IMR-90 (cell line): ENCODE data around the gene KIAA0319L. TPM values are rescaled to one million over a fixed set of nuclear protein-coding genes. Genes with fewer than 3 reads are reported as not detected.

Source experiments
- ATAC-seq: fragments of 200-7000 bp; cut with Tn5 transposase; 2 replicates; pipeline ENCODE4 v1.9.1; 2020; ENCODE audit warnings: low read depth, mild to moderate bottlenecking, moderate library complexity
- BruUV-seq: library from RNA; stranded (reverse); fragments of 400-500 nt; replicated peaks from 2 replicates; lab custom pipeline; 2021; lab: Mats Ljungman, UMichigan
- CTCF ChIA-PET: fragments of 300-600 bp; formaldehyde crosslinking; extraction: SDS; loops from one replicate; lab custom pipeline; 2021; ENCODE audit warnings: antibody characterized with exemption; lab: Yijun Ruan, JAX
- POLR2A ChIA-PET: fragments of 300-600 bp; sonication (Branson Sonifier 250); formaldehyde crosslinking; loops from one replicate; lab custom pipeline; 2022; ENCODE audit warnings: antibody characterized with exemption; ENCODE audit not compliant: unreplicated experiment; lab: Charles Lee
- DNase-seq: peaks from one replicate; pipeline ENCODE4 v3.0.0; 2013
- H2AFZ ChIP-seq: replicated peaks from 2 replicates; pipeline ENCODE3; 2013; ENCODE audit warnings: low read length, mild to moderate bottlenecking; ENCODE audit not compliant: poor library complexity
- H2AK5ac ChIP-seq: 2 replicates; pipeline ENCODE4 v1.6.1; 2013; ENCODE audit warnings: low read depth, low read length, inconsistent platforms
- H2AK9ac ChIP-seq: replicated peaks from 2 replicates; pipeline ENCODE3; 2013; ENCODE audit warnings: mild to moderate bottlenecking, low read depth, low read length, moderate library complexity; ENCODE audit not compliant: poor library complexity
- H2BK120ac ChIP-seq: 2 replicates; pipeline ENCODE4 v1.6.1; 2013; ENCODE audit warnings: low read depth, low read length, inconsistent platforms
- H2BK15ac ChIP-seq: 3 replicates; pipeline ENCODE4 v1.6.1; 2013; ENCODE audit warnings: low read depth, low read length, inconsistent platforms
- H2BK20ac ChIP-seq: 2 replicates; pipeline ENCODE4 v1.6.1; 2013; ENCODE audit warnings: low read depth, mild to moderate bottlenecking, inconsistent platforms, low read length, moderate library complexity
- H2BK5ac ChIP-seq: 2 replicates; pipeline ENCODE4 v1.6.1; 2013; ENCODE audit warnings: mild to moderate bottlenecking, low read depth, low read length, inconsistent platforms; ENCODE audit not compliant: poor library complexity, severe bottlenecking
- H3K14ac ChIP-seq: replicated peaks from 2 replicates; pipeline ENCODE4 v1.6.1; 2013; ENCODE audit warnings: low read depth, low read length, inconsistent platforms
- H3K18ac ChIP-seq: 2 replicates; pipeline ENCODE4 v1.6.1; 2013; ENCODE audit warnings: low read depth, low read length, control low read depth
- H3K23ac ChIP-seq: 2 replicates; pipeline ENCODE4 v1.6.1; 2013; ENCODE audit warnings: low read depth, low read length, inconsistent platforms
- H3K27ac ChIP-seq: 2 replicates; pipeline ENCODE4 v1.5.1; 2013; ENCODE audit warnings: mild to moderate bottlenecking, control low read depth, low read length; ENCODE audit not compliant: insufficient read depth
- H3K27me3 ChIP-seq: 2 replicates; pipeline ENCODE4 v1.6.1; 2013; ENCODE audit warnings: low read length; ENCODE audit not compliant: control insufficient read depth, insufficient read depth
- H3K36me3 ChIP-seq: 2 replicates; pipeline ENCODE4 v1.6.1; 2013; ENCODE audit warnings: low read length, mixed read lengths; ENCODE audit not compliant: control insufficient read depth, insufficient read depth
- H3K4ac ChIP-seq: 2 replicates; pipeline ENCODE4 v1.6.1; 2013; ENCODE audit warnings: low read depth, low read length, inconsistent platforms
- H3K4me1 ChIP-seq: 2 replicates; pipeline ENCODE4 v1.6.1; 2013; ENCODE audit warnings: low read length, mixed read lengths; ENCODE audit not compliant: control insufficient read depth, insufficient read depth
- H3K4me2 ChIP-seq: 2 replicates; pipeline ENCODE4 v1.6.1; 2013; ENCODE audit warnings: low read depth, mild to moderate bottlenecking, control low read depth, low read length, moderate library complexity
- H3K4me3 ChIP-seq: 2 replicates; pipeline ENCODE4 v1.5.1; 2013; ENCODE audit warnings: low read depth, mild to moderate bottlenecking, control low read depth, low read length, moderate library complexity; ENCODE audit not compliant: insufficient read depth
- H3K56ac ChIP-seq: 2 replicates; pipeline ENCODE4 v1.6.1; 2013; ENCODE audit warnings: low read length, inconsistent platforms; ENCODE audit not compliant: insufficient read depth; ENCODE audit errors: extremely low read depth
- H3K79me1 ChIP-seq, 2 experiments: 2 replicates each; pipeline ENCODE4 v1.6.1; 2013; ENCODE audit warnings: low read length in 2 of 2, inconsistent platforms in 1 of 2, low read depth in 1 of 2
- H3K9ac ChIP-seq: 2 replicates; pipeline ENCODE4 v1.6.1; 2013; ENCODE audit warnings: low read depth, low read length, control low read depth
- H3K9me1 ChIP-seq: 2 replicates; pipeline ENCODE4 v1.6.1; 2013; ENCODE audit warnings: low read length, inconsistent platforms; ENCODE audit not compliant: insufficient read depth
- H3K9me3 ChIP-seq: 2 replicates; pipeline ENCODE4 v1.6.1; 2013; ENCODE audit warnings: low read length; ENCODE audit not compliant: control insufficient read depth, insufficient read depth
- H4K20me1 ChIP-seq: 2 replicates; pipeline ENCODE4 v1.6.1; 2013; ENCODE audit warnings: low read length, inconsistent platforms; ENCODE audit not compliant: insufficient read depth
- H4K5ac ChIP-seq: 2 replicates; pipeline ENCODE4 v1.6.1; 2013; ENCODE audit warnings: mild to moderate bottlenecking, low read depth, low read length, control low read depth
- H4K8ac ChIP-seq, 2 experiments: 2 replicates each; pipeline ENCODE4 v1.6.1; 2013; ENCODE audit warnings: low read depth in 2 of 2, low read length in 2 of 2, control low read depth in 1 of 2, inconsistent platforms in 1 of 2
- H4K91ac ChIP-seq: 2 replicates; pipeline ENCODE4 v1.6.1; 2013; ENCODE audit warnings: low read depth, low read length, inconsistent platforms; ENCODE audit not compliant: insufficient read depth
- BHLHE40 ChIP-seq: fragments of 150-350 bp; IDR thresholded peaks from 2 replicates; pipeline ENCODE4 v1.6.1; 2016; ENCODE audit warnings: mild to moderate bottlenecking, low read depth, low read length
- CEBPB ChIP-seq: IDR thresholded peaks from 2 replicates; pipeline ENCODE4 v1.6.1; 2012; ENCODE audit warnings: low read depth, low read length, improper control_type of control experiment
- CHD1 ChIP-seq: IDR thresholded peaks from 2 replicates; pipeline ENCODE4 v1.6.1; 2012; ENCODE audit warnings: low read depth, low read length, improper control_type of control experiment
- FOS ChIP-seq: fragments of 150-350 bp; IDR thresholded peaks from 2 replicates; pipeline ENCODE4 v1.6.1; 2016; ENCODE audit warnings: low read depth, low read length
- MAFK ChIP-seq: IDR thresholded peaks from 2 replicates; pipeline ENCODE4 v1.6.1; 2012; ENCODE audit warnings: low read depth, low read length, improper control_type of control experiment
- MAZ ChIP-seq: IDR thresholded peaks from 2 replicates; pipeline ENCODE4 v1.6.1; 2012; ENCODE audit warnings: low read depth, mild to moderate bottlenecking, low read length, improper control_type of control experiment, moderate library complexity, borderline replicate concordance
- MXI1 ChIP-seq: IDR thresholded peaks from 2 replicates; pipeline ENCODE4 v1.6.1; 2012; ENCODE audit warnings: low read depth, mild to moderate bottlenecking, low read length, moderate library complexity, borderline replicate concordance
- NFE2L2 ChIP-seq: fragments of 150-350 bp; IDR thresholded peaks from 2 replicates; pipeline ENCODE4 v1.6.1; 2016; ENCODE audit warnings: low read depth, mild to moderate bottlenecking, low read length
- POLR2A ChIP-seq: IDR thresholded peaks from 2 replicates; pipeline ENCODE4 v1.6.1; 2012; ENCODE audit warnings: mild to moderate bottlenecking, low read depth, low read length
- RAD21 ChIP-seq: IDR thresholded peaks from 2 replicates; pipeline ENCODE4 v1.6.1; 2012; ENCODE audit warnings: low read length, improper control_type of control experiment
- RCOR1 ChIP-seq: IDR thresholded peaks from 2 replicates; pipeline ENCODE4 v1.6.1; 2012; ENCODE audit warnings: mild to moderate bottlenecking, low read length, improper control_type of control experiment; ENCODE audit not compliant: insufficient replicate concordance
- RFX5 ChIP-seq: IDR thresholded peaks from 2 replicates; pipeline ENCODE4 v1.8.0; 2012; ENCODE audit warnings: low read depth, mild to moderate bottlenecking, low read length, moderate library complexity
- SMC3 ChIP-seq: fragments of 150-350 bp; IDR thresholded peaks from 2 replicates; pipeline ENCODE4 v1.6.1; 2016; ENCODE audit warnings: low read depth, mild to moderate bottlenecking, antibody characterized with exemption, low read length, moderate library complexity
- WGBS, 2 experiments: methylation state at CpG; one replicate each; pipeline versions ENCODE4 v1.1.5 to v1.1.7; 2013; ENCODE audit warnings: missing lambda C conversion rate in 2 of 2; ENCODE audit not compliant: insufficient read length in 1 of 2; ENCODE audit errors: extremely low coverage in 2 of 2; 5-methylcytosine and 5-hydroxymethylcytosine counted together
- dilution Hi-C: fragments of 300-500 bp; cut with HindIII; formaldehyde crosslinking; loops from one replicate; pipeline ENCODE4 v1.14.3; 2018; ENCODE audit warnings: low sequenced_read_pairs; ENCODE audit not compliant: unreplicated experiment
- in situ Hi-C: fragments of 300-500 bp; cut with MboI; formaldehyde crosslinking; loops from 3 replicates; pipeline ENCODE4 v1.14.3; 2019; ENCODE audit warnings: low sequenced_read_pairs, inconsistent platforms, mixed read lengths
- intact Hi-C: fragments of 100-400 bp; cut with micrococcal nuclease; formaldehyde crosslinking; loops from 2 replicates; pipeline ENCODE4 v1.10.0; 2022
- polyA plus RNA-seq, 3 experiments: library from polyadenylated mRNA; depleted of rRNA; stranded (reverse); fragments of >200 nt; gene quantifications; 2 replicates each; pipeline ENCODE4 v1.2.3, GENCODE V29; 2012; ENCODE audit warnings: low replicate concordance in 1 of 3
- total RNA-seq: library from RNA; depleted of rRNA; stranded (reverse); fragments of >200 nt; gene quantifications from 2 replicates; pipeline ENCODE4 v1.2.3, GENCODE V29; 2012
- TF ChIP-seq, protein P1 (sequence below): fragments of 150-350 bp; IDR thresholded peaks from 2 replicates; pipeline ENCODE4 v1.6.1; 2016; ENCODE audit warnings: low read depth, mild to moderate bottlenecking, low read length, moderate library complexity, borderline replicate concordance
- TF ChIP-seq, protein P2 (sequence below): fragments of 150-350 bp; IDR thresholded peaks from 2 replicates; pipeline ENCODE4 v1.6.1; 2017; ENCODE audit warnings: mild to moderate bottlenecking, antibody characterized with exemption, low read length, low read depth
- TF ChIP-seq, protein P3 (sequence below): conservative IDR thresholded peaks from 2 replicates; pipeline ENCODE4 v1.5.1; 2012; ENCODE audit warnings: mild to moderate bottlenecking, low read depth, low read length, improper control_type of control experiment

The KIAA0319L gene
- total and polyA plus RNA-seq, 2 of the 4 experiments (the other 2 are of a cell fraction), result 38.0 to 49.8 TPM

DNA sequence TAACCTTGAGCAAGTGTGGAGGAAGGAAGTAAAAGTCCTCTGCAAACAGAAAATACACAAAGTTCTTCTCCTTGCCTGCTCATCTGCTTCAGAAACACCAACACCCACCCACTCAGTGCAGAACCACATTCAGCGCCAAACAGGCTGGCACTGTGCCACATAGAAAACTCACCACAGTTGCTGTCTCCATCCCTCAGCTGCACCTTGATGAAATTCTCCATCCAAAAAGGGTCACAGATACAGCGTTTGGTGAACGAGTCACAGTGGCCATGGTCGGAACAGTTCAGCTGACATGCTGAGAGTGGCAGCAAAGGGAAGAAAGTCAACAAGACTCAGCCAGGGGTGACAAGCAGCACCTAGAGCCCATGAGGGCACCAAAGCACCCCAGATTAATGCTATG is 114.5 kb downstream of the KIAA0319L start:
- intact Hi-C loops, result no loop called here
- CTCF ChIA-PET, result no interaction called here
- H4K91ac ChIP-seq, result no peak overlapping the region

More for the DNA sequence above, 114.5 kb downstream of the KIAA0319L start:
- Histone ChIP-seq H2AFZ (peak overlapping the region; percentile 9), H3K9ac (no peak overlapping the region), H2AK9ac (no peak overlapping the region), H3K14ac (no peak overlapping the region), H4K20me1 (no peaks in the 10 kb centered on the region), H2BK20ac (no peak overlapping the region), H3K9me1 (peaks cover 5% of the 10 kb centered on the region), H3K9me3 (no peaks in the 10 kb centered on the region), H4K5ac (no peak overlapping the region), H3K4me2 (no peak overlapping the region), H3K56ac (no peak overlapping the region), H3K27ac (no peak overlapping the region), H2BK5ac (no peak overlapping the region), H3K79me1 (peaks cover 1 to 4% of the 10 kb centered on the region in 2 experiments; a peak in 2 of 4 replicates), H3K36me3 (peaks cover 50% of the 10 kb centered on the region), H4K8ac (no peak overlapping the region), H3K4ac (no peak overlapping the region), H2AK5ac (no peak overlapping the region), H2BK15ac (no peak overlapping the region), H2BK120ac (no peak overlapping the region), H3K27me3 (no peaks in the 10 kb centered on the region), H3K4me1 (peaks cover under 1% of the 10 kb centered on the region; the same call in 1 of the 2 replicates), H3K4me3 (no peak overlapping the region), H3K18ac (no peak overlapping the region), H3K23ac (no peak overlapping the region)
- in situ Hi-C loops, result no loop called here
- POLR2A ChIA-PET, result no interaction called here
- ATAC-seq (no peak), DNase-seq (peak; percentile 12)
- dilution Hi-C loops, result no loop called here
- no TSS peak for BruUV-seq
- TF ChIP-seq FOS, result no peak
- TF ChIP-seq, protein P1, sequence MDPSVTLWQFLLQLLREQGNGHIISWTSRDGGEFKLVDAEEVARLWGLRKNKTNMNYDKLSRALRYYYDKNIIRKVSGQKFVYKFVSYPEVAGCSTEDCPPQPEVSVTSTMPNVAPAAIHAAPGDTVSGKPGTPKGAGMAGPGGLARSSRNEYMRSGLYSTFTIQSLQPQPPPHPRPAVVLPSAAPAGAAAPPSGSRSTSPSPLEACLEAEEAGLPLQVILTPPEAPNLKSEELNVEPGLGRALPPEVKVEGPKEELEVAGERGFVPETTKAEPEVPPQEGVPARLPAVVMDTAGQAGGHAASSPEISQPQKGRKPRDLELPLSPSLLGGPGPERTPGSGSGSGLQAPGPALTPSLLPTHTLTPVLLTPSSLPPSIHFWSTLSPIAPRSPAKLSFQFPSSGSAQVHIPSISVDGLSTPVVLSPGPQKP, result no peak
- TF ChIP-seq, protein P2, sequence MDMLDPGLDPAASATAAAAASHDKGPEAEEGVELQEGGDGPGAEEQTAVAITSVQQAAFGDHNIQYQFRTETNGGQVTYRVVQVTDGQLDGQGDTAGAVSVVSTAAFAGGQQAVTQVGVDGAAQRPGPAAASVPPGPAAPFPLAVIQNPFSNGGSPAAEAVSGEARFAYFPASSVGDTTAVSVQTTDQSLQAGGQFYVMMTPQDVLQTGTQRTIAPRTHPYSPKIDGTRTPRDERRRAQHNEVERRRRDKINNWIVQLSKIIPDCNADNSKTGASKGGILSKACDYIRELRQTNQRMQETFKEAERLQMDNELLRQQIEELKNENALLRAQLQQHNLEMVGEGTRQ, result no peak
- no peak for TF ChIP-seq RFX5
- no peak for TF ChIP-seq NFE2L2
- TF ChIP-seq CEBPB, result no peak
- TF ChIP-seq RAD21, result no peak
- TF ChIP-seq MAZ, result no peak
- TF ChIP-seq, protein P3, sequence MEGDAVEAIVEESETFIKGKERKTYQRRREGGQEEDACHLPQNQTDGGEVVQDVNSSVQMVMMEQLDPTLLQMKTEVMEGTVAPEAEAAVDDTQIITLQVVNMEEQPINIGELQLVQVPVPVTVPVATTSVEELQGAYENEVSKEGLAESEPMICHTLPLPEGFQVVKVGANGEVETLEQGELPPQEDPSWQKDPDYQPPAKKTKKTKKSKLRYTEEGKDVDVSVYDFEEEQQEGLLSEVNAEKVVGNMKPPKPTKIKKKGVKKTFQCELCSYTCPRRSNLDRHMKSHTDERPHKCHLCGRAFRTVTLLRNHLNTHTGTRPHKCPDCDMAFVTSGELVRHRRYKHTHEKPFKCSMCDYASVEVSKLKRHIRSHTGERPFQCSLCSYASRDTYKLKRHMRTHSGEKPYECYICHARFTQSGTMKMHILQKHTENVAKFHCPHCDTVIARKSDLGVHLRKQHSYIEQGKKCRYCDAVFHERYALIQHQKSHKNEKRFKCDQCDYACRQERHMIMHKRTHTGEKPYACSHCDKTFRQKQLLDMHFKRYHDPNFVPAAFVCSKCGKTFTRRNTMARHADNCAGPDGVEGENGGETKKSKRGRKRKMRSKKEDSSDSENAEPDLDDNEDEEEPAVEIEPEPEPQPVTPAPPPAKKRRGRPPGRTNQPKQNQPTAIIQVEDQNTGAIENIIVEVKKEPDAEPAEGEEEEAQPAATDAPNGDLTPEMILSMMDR, result no peak
- TF ChIP-seq SMC3, result no peak
- no peak for TF ChIP-seq POLR2A
- no peak for TF ChIP-seq BHLHE40
- TF ChIP-seq MAFK, result no peak
- no peak for TF ChIP-seq CHD1
- TF ChIP-seq RCOR1, result no peak
- TF ChIP-seq MXI1, result no peak
- 89% methylated on average over 3 of the region's 4 CpGs; no CpG with 5 or more reads in 1 of the 2 experiments for WGBS, 2 experiments
